C4-2B (cell line): ENCODE results near the gene TRPC4AP.

ENCODE experiments used
- CTCF ChIP-seq: fragments of 450-650 bp; conservative IDR thresholded peaks from 2 replicates; pipeline ENCODE4 v1.5.1; 2017; ENCODE audit warnings: mild to moderate bottlenecking
- ZFX ChIP-seq: fragments of 450-650 bp; IDR thresholded peaks from 2 replicates; pipeline ENCODE4 v1.6.1; 2017

- TF ChIP-seq CTCF (no peak), ZFX (no peak)
Observed at GRCh38 chr20:35039146-35039545, 53.5 kb downstream of the TRPC4AP start.
